ENCODE measurements around the gene PPP1R9A.

DNA sequence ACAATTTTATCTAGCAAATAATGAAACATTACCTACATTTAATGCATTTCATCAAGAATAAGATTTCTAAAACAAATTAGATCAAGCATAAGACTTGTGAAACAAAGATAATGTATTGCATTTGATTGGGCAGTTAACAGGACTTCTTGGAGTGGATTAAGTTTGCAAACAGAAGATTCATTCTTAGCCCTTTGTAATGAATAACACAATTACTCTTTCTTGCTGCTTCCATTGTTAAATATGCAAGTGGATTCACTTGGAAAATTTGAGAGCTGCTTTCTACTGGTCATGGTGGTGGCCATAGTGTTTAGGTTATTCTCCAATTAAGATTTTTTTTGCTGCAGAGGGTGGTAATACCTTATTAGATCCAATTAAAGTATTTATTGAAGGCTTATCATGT, 6.0 kb downstream of the PPP1R9A start:
- TF ChIP-seq, protein P1, sequence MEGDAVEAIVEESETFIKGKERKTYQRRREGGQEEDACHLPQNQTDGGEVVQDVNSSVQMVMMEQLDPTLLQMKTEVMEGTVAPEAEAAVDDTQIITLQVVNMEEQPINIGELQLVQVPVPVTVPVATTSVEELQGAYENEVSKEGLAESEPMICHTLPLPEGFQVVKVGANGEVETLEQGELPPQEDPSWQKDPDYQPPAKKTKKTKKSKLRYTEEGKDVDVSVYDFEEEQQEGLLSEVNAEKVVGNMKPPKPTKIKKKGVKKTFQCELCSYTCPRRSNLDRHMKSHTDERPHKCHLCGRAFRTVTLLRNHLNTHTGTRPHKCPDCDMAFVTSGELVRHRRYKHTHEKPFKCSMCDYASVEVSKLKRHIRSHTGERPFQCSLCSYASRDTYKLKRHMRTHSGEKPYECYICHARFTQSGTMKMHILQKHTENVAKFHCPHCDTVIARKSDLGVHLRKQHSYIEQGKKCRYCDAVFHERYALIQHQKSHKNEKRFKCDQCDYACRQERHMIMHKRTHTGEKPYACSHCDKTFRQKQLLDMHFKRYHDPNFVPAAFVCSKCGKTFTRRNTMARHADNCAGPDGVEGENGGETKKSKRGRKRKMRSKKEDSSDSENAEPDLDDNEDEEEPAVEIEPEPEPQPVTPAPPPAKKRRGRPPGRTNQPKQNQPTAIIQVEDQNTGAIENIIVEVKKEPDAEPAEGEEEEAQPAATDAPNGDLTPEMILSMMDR (IDR thresholded peaks at IDR 0.05; ENCODE audit: low read depth, low read length, poor library complexity, severe bottlenecking) = no peak
- no peak for TF ChIP-seq EZH2phosphoT487 (IDR thresholded peaks at IDR 0.05; ENCODE audit: borderline replicate concordance, low read length)

All from DOHH2 (cell line).